ENCODE results near the gene RSRC1.
A peak's percentile ranks its signal among the peaks of the same experiment; 100 is the strongest.
"Not testable (repeated sequence)": the region's sequence is repeated elsewhere in the genome, so short reads cannot be mapped to it uniquely, and the experiment has no call there.

RSRC1 gene

GRCh38 chr3:158506456-158506855 lies 396.6 kb downstream of the RSRC1 start:
- no CpG with 5 or more reads among the region's 5 CpGs for WGBS (ENCODE audit: extremely low coverage, insufficient coverage, insufficient read length)
- Histone ChIP-seq H2AK5ac (ENCODE audit: low read length) (no peak overlapping the region), H3K4me2 (ENCODE audit: low read length) (no peak overlapping the region), H4K12ac (ENCODE audit: low read depth, low read length) (no peak overlapping the region), H2BK5ac (ENCODE audit: low read depth, low read length, poor library complexity) (no peak overlapping the region), H3K4me1 (ENCODE audit: control insufficient read depth in 1 of 2, insufficient read depth in 2 of 2, low read length in 2 of 2) (no peaks in the 10 kb centered on the region), H3K27ac (ENCODE audit: low read depth, low read length) (no peak overlapping the region), H3K23ac (ENCODE audit: low read length) (no peak overlapping the region), H2BK12ac (ENCODE audit: low read length) (no peak overlapping the region), H3K79me2 (ENCODE audit: control insufficient read depth, insufficient read depth, low read length, poor library complexity) (no peaks in the 10 kb centered on the region), H4K91ac (ENCODE audit: low read depth, low read length) (no peak overlapping the region), H3K18ac (ENCODE audit: low read length) (no peak overlapping the region), H3K27me3 (ENCODE audit: insufficient read depth, low read length) (no peaks in the 10 kb centered on the region), H2AFZ (ENCODE audit: insufficient read depth, low read length, poor library complexity) (no peak overlapping the region), H3K79me1 (ENCODE audit: low read length) (no peaks in the 10 kb centered on the region), H3K4ac (ENCODE audit: low read depth, low read length) (no peak overlapping the region), H3K4me3 (ENCODE audit: low read depth, low read length) (no peak overlapping the region), H3K14ac (ENCODE audit: low read length) (no peak overlapping the region), H4K8ac (ENCODE audit: low read depth, low read length) (no peak overlapping the region), H3K36me3 (ENCODE audit: control insufficient read depth in 1 of 2, insufficient read depth in 2 of 2, low read length in 2 of 2) (no peaks in the 10 kb centered on the region), H2BK120ac (ENCODE audit: insufficient read depth, low read length, poor library complexity) (no peak overlapping the region), H3K9ac (ENCODE audit: low read length) (no peak overlapping the region), H3K9me3 (ENCODE audit: insufficient read depth, low read depth, low read length) (no peaks in the 10 kb centered on the region)
- no peak for DNase-seq

- H3K27me3 ChIP-seq (ENCODE audit: insufficient read depth, low read length), result no peaks in the 10 kb centered on the region
- H3K4me2 ChIP-seq (ENCODE audit: low read length), result no peak overlapping the region
- no peak overlapping the region for H4K8ac ChIP-seq (ENCODE audit: low read depth, low read length)
- peak; percentile 36 to 96 for DNase-seq
- H3K79me1 ChIP-seq (ENCODE audit: low read length), result no peaks in the 10 kb centered on the region
- no peak overlapping the region for H3K9ac ChIP-seq (ENCODE audit: low read length)
- no peak overlapping the region for H3K23ac ChIP-seq (ENCODE audit: low read length)
- H3K18ac ChIP-seq (ENCODE audit: low read length), result no peak overlapping the region
- H3K4me1 ChIP-seq (ENCODE audit: control insufficient read depth in 1 of 2, insufficient read depth in 2 of 2, low read length in 2 of 2), result no peaks in the 10 kb centered on the region
- H3K4ac ChIP-seq (ENCODE audit: low read depth, low read length), result no peak overlapping the region
- H2BK5ac ChIP-seq (ENCODE audit: low read depth, low read length, poor library complexity), result no peak overlapping the region
- no peaks in the 10 kb centered on the region for H3K9me3 ChIP-seq (ENCODE audit: insufficient read depth, low read depth, low read length)
- no peak overlapping the region for H2BK12ac ChIP-seq (ENCODE audit: low read length)
- no peak overlapping the region for H3K27ac ChIP-seq (ENCODE audit: low read depth, low read length)
- no peak overlapping the region for H2AFZ ChIP-seq (ENCODE audit: insufficient read depth, low read length, poor library complexity)
- H2BK120ac ChIP-seq (ENCODE audit: insufficient read depth, low read length, poor library complexity), result no peak overlapping the region
- H3K4me3 ChIP-seq (ENCODE audit: low read depth, low read length), result no peak overlapping the region
- no peak overlapping the region for H2AK5ac ChIP-seq (ENCODE audit: low read length)
- no peaks in the 10 kb centered on the region for H3K36me3 ChIP-seq (ENCODE audit: control insufficient read depth in 1 of 2, insufficient read depth in 2 of 2, low read length in 2 of 2)
- no peak overlapping the region for H4K12ac ChIP-seq (ENCODE audit: low read depth, low read length)
- no peak overlapping the region for H4K91ac ChIP-seq (ENCODE audit: low read depth, low read length)
- WGBS (ENCODE audit: extremely low coverage, insufficient coverage, insufficient read length), result no CpG with 5 or more reads among the region's 7 CpGs
- no peaks in the 10 kb centered on the region for H3K79me2 ChIP-seq (ENCODE audit: control insufficient read depth, insufficient read depth, low read length, poor library complexity)
- no peak overlapping the region for H3K14ac ChIP-seq (ENCODE audit: low read length)
These were observed 398.6 kb downstream of the RSRC1 start for GRCh38 chr3:158508481-158508880.

GRCh38 chr3:158509891-158510290 lies 400.0 kb downstream of the RSRC1 start:
- H3K79me2 ChIP-seq (ENCODE audit: control insufficient read depth, insufficient read depth, low read length, poor library complexity), result no peaks in the 10 kb centered on the region
- no peak overlapping the region for H3K23ac ChIP-seq (ENCODE audit: low read length)
- DNase-seq, result no peak
- H3K4ac ChIP-seq (ENCODE audit: low read depth, low read length), result no peak overlapping the region
- H3K4me2 ChIP-seq (ENCODE audit: low read length), result no peak overlapping the region
- no peaks in the 10 kb centered on the region for H3K27me3 ChIP-seq (ENCODE audit: insufficient read depth, low read length)
- H3K4me1 ChIP-seq (ENCODE audit: control insufficient read depth in 1 of 2, insufficient read depth in 2 of 2, low read length in 2 of 2), result no peaks in the 10 kb centered on the region
- no peak overlapping the region for H3K27ac ChIP-seq (ENCODE audit: low read depth, low read length)
- no peak overlapping the region for H2AK5ac ChIP-seq (ENCODE audit: low read length)
- no peaks in the 10 kb centered on the region for H3K79me1 ChIP-seq (ENCODE audit: low read length)
- no peak overlapping the region for H2BK12ac ChIP-seq (ENCODE audit: low read length)
- no peak overlapping the region for H2BK120ac ChIP-seq (ENCODE audit: insufficient read depth, low read length, poor library complexity)
- H3K18ac ChIP-seq (ENCODE audit: low read length), result no peak overlapping the region
- no peak overlapping the region for H3K14ac ChIP-seq (ENCODE audit: low read length)
- H4K8ac ChIP-seq (ENCODE audit: low read depth, low read length), result no peak overlapping the region
- no peak overlapping the region for H2BK5ac ChIP-seq (ENCODE audit: low read depth, low read length, poor library complexity)
- H2AFZ ChIP-seq (ENCODE audit: insufficient read depth, low read length, poor library complexity), result no peak overlapping the region
- H4K91ac ChIP-seq (ENCODE audit: low read depth, low read length), result no peak overlapping the region
- no peaks in the 10 kb centered on the region for H3K9me3 ChIP-seq (ENCODE audit: insufficient read depth, low read depth, low read length)
- no peak overlapping the region for H3K4me3 ChIP-seq (ENCODE audit: low read depth, low read length)
- no peak overlapping the region for H4K12ac ChIP-seq (ENCODE audit: low read depth, low read length)
- no peak overlapping the region for H3K9ac ChIP-seq (ENCODE audit: low read length)
- WGBS (ENCODE audit: extremely low coverage, insufficient coverage, insufficient read length), result no CpG with 5 or more reads among the region's 1 CpG
- H3K36me3 ChIP-seq (ENCODE audit: control insufficient read depth in 1 of 2, insufficient read depth in 2 of 2, low read length in 2 of 2), result no peaks in the 10 kb centered on the region

GRCh38 chr3:158516729-158517128 lies 406.8 kb downstream of the RSRC1 start:
- not testable (repeated sequence) for H4K8ac ChIP-seq (ENCODE audit: low read depth, low read length); H2AK5ac ChIP-seq (ENCODE audit: low read length); H3K79me2 ChIP-seq (ENCODE audit: control insufficient read depth, insufficient read depth, low read length, poor library complexity); H3K79me1 ChIP-seq (ENCODE audit: low read length); H3K18ac ChIP-seq (ENCODE audit: low read length); H3K4me3 ChIP-seq (ENCODE audit: low read depth, low read length); H4K12ac ChIP-seq (ENCODE audit: low read depth, low read length); DNase-seq; H3K14ac ChIP-seq (ENCODE audit: low read length); H2BK5ac ChIP-seq (ENCODE audit: low read depth, low read length, poor library complexity); H3K4ac ChIP-seq (ENCODE audit: low read depth, low read length); H3K27ac ChIP-seq (ENCODE audit: low read depth, low read length); H2AFZ ChIP-seq (ENCODE audit: insufficient read depth, low read length, poor library complexity); H3K27me3 ChIP-seq (ENCODE audit: insufficient read depth, low read length); H2BK120ac ChIP-seq (ENCODE audit: insufficient read depth, low read length, poor library complexity); H3K36me3 ChIP-seq (ENCODE audit: control insufficient read depth in 1 of 2, insufficient read depth in 2 of 2, low read length in 2 of 2); H3K9me3 ChIP-seq (ENCODE audit: insufficient read depth, low read depth, low read length); H4K91ac ChIP-seq (ENCODE audit: low read depth, low read length); H3K9ac ChIP-seq (ENCODE audit: low read length); H3K4me1 ChIP-seq (ENCODE audit: control insufficient read depth in 1 of 2, insufficient read depth in 2 of 2, low read length in 2 of 2); H2BK12ac ChIP-seq (ENCODE audit: low read length); H3K4me2 ChIP-seq (ENCODE audit: low read length); H3K23ac ChIP-seq (ENCODE audit: low read length)
- no CpG with 5 or more reads among the region's 22 CpGs for WGBS (ENCODE audit: extremely low coverage, insufficient coverage, insufficient read length)

Measured in trophoblast cell (in vitro differentiated cells and primary cell).